Esophagus muscularis mucosa (tissue), 4 donors: ENCODE data around the gene TMEM80.

Source experiments
- CTCF ChIP-seq, 3 experiments: fragments of 200-600 bp in 2 of 3; fragments of 450-650 bp in 1 of 3; sonication (generic) in 2 of 3; IDR thresholded peaks; one replicate each; pipeline ENCODE4 v1.5.1; 2017 to 2019; ENCODE audit warnings: antibody characterized with exemption in 3 of 3, mild to moderate bottlenecking in 2 of 3, moderate library complexity in 1 of 3
- EP300 ChIP-seq: sonication (generic); formaldehyde crosslinking; IDR thresholded peaks from one replicate; pipeline ENCODE4 v1.6.1; 2017; ENCODE audit warnings: antibody characterized with exemption
- POLR2A ChIP-seq: fragments of 450-650 bp; IDR thresholded peaks from one replicate; pipeline ENCODE4 v1.6.1; 2017; ENCODE audit warnings: antibody characterized with exemption, moderate library complexity, mild to moderate bottlenecking, low read depth
- POLR2AphosphoS5 ChIP-seq, 2 donors: sonication (generic); formaldehyde crosslinking; IDR thresholded peaks; one replicate each; pipeline ENCODE4 v1.6.1; 2017; ENCODE audit warnings: antibody characterized with exemption in 2 of 2

- TF ChIP-seq CTCF (IDR thresholded peaks at IDR 0.05) (no peak), POLR2AphosphoS5 (IDR thresholded peaks at IDR 0.05) (no peak), POLR2A (no peak), EP300 (no peak)
Observed at GRCh38 chr11:725624-726202, 30.1 kb downstream of the TMEM80 start.
